Fibroblast of lung (primary cell): Measurements from ENCODE around the gene GTF2A2.

Source experiments
- CTCF ChIP-seq, 2 donors: IDR thresholded peaks in 1 of 2; conservative IDR thresholded peaks in 1 of 2; 1 replicate in 1 of 2; 2 replicates in 1 of 2; pipeline ENCODE4 v1.5.1; 2011 to 2012; ENCODE audit warnings: low read length in 2 of 2, control low read depth in 1 of 2, inconsistent platforms in 1 of 2, low read depth in 1 of 2, mild to moderate bottlenecking in 1 of 2
- EZH2 ChIP-seq: IDR thresholded peaks from 2 replicates; pipeline ENCODE4 v1.5.1; 2012; ENCODE audit warnings: low read length, control low read depth, mild to moderate bottlenecking; ENCODE audit errors: missing control alignments

- TF ChIP-seq EZH2: no peak
- no peak for TF ChIP-seq CTCF (conservative IDR thresholded peaks at IDR 0.05 in 1 of 2, IDR thresholded peaks at IDR 0.05 in 1 of 2; ENCODE audit: low read depth in 1 of 2, low read length in 2 of 2)
These were observed 37.5 kb upstream of the GTF2A2 start for GRCh38 chr15:59694779-59695178.
